Measurements from ENCODE around the gene ARHGAP6.

DNA sequence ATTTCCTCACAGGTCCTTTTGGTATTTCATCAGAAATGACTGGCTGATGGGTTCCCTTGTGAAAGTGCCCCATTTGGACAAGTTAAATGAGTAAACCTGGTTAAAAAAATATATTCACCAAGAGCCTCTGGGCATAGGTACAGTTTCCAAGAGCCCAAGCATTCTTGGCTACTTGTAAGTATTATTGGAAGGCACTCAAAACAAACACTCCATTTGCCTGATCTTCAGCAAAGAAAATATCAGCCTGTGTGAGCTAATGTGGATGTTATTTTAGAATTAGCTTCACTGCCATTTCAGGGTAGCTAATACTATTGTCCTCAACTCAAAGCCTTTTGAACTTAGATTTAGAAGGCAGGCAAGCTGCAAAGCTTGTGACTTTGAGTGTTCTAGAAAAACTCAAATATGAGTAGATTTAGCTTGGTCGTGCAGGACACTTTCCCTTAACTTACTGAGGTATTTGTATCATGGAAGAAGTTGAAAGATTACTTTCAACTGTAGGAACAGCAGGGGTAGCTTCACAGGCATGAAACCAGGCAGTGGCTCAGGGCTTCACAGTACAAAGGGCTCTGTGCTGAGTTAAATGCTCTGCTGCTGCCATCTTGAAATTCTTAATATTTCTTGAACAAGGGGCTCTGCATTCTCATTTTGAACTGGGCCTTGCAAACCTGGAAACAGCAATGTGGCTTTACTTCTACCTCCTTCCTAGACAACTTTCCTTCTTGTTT lies 195.3 kb downstream of the ARHGAP6 start:
- TF ChIP-seq, protein P1, sequence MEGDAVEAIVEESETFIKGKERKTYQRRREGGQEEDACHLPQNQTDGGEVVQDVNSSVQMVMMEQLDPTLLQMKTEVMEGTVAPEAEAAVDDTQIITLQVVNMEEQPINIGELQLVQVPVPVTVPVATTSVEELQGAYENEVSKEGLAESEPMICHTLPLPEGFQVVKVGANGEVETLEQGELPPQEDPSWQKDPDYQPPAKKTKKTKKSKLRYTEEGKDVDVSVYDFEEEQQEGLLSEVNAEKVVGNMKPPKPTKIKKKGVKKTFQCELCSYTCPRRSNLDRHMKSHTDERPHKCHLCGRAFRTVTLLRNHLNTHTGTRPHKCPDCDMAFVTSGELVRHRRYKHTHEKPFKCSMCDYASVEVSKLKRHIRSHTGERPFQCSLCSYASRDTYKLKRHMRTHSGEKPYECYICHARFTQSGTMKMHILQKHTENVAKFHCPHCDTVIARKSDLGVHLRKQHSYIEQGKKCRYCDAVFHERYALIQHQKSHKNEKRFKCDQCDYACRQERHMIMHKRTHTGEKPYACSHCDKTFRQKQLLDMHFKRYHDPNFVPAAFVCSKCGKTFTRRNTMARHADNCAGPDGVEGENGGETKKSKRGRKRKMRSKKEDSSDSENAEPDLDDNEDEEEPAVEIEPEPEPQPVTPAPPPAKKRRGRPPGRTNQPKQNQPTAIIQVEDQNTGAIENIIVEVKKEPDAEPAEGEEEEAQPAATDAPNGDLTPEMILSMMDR (conservative IDR thresholded peaks at IDR 0.05 in 1 of 2, IDR thresholded peaks at IDR 0.05 in 1 of 2; ENCODE audit: extremely low read depth in 1 of 2, insufficient read depth in 1 of 2, low read depth in 1 of 2, low read length in 2 of 2), result no peak
- no peak for TF ChIP-seq EZH2 (IDR thresholded peaks at IDR 0.05; ENCODE audit: borderline replicate concordance, low read length)

All from mammary epithelial cell (primary cell).